ENCODE results near the gene RIMS1. TPM values are rescaled to one million over a fixed set of nuclear protein-coding genes. Genes with fewer than 3 reads are reported as not detected.

The RIMS1 gene
- total RNA-seq, 2 donors from 2014 or later = 3.5 to 5.7 TPM

GRCh38 chr6:72213654-72214053 lies 327.3 kb downstream of the RIMS1 start:
- Histone ChIP-seq H3K4me1 (ENCODE audit: control insufficient read depth in 1 of 2, low read depth in 2 of 2) (no peaks in the 10 kb centered on the region), H3K4me3 (no peak overlapping the region), H3K27me3 (replicated peaks; ENCODE audit: insufficient read depth) (no peaks in the 10 kb centered on the region), H3K36me3 (no peaks in the 10 kb centered on the region), H3K9me3 (no peaks in the 10 kb centered on the region), H3K27ac (no peak overlapping the region)
- no peak for TF ChIP-seq CTCF (IDR thresholded peaks at IDR 0.05)
- ATAC-seq (ENCODE audit: insufficient number of reproducible peaks, low FRiP score, low read depth) (no peak), DNase-seq (ENCODE audit: low spot score) (no peak)

GRCh38 chr6:72216222-72217068 lies 330.1 kb downstream of the RIMS1 start:
- no peak for ATAC-seq (ENCODE audit: insufficient number of reproducible peaks, low FRiP score, low read depth)
- Histone ChIP-seq H3K27me3 (replicated peaks; ENCODE audit: insufficient read depth) (no peaks in the 10 kb centered on the region), H3K27ac (no peak overlapping the region), H3K4me3 (no peak overlapping the region), H3K9me3 (no peaks in the 10 kb centered on the region), H3K4me1 (ENCODE audit: control insufficient read depth in 1 of 2, low read depth in 2 of 2) (no peaks in the 10 kb centered on the region), H3K36me3 (no peaks in the 10 kb centered on the region)
- TF ChIP-seq CTCF (IDR thresholded peaks at IDR 0.05) = no peak
- no peak for DNase-seq (ENCODE audit: low spot score)

GRCh38 chr6:72217626-72218025 lies 331.3 kb downstream of the RIMS1 start:
- no peaks in the 10 kb centered on the region for H3K9me3 ChIP-seq
- H3K27ac ChIP-seq = no peak overlapping the region
- no peaks in the 10 kb centered on the region for H3K36me3 ChIP-seq
- no peak for TF ChIP-seq CTCF (IDR thresholded peaks at IDR 0.05)
- no peak for DNase-seq (ENCODE audit: low spot score)
- ATAC-seq (ENCODE audit: insufficient number of reproducible peaks, low FRiP score, low read depth) = no peak
- no peak overlapping the region for H3K4me3 ChIP-seq
- no peaks in the 10 kb centered on the region for H3K4me1 ChIP-seq (ENCODE audit: control insufficient read depth in 1 of 2, low read depth in 2 of 2)
- no peaks in the 10 kb centered on the region for H3K27me3 ChIP-seq (replicated peaks; ENCODE audit: insufficient read depth)

GRCh38 chr6:72218125-72218524 lies 331.8 kb downstream of the RIMS1 start:
- H3K4me1 ChIP-seq (ENCODE audit: control insufficient read depth in 1 of 2, low read depth in 2 of 2) = no peaks in the 10 kb centered on the region
- no peak for DNase-seq (ENCODE audit: low spot score)
- H3K27me3 ChIP-seq (replicated peaks; ENCODE audit: insufficient read depth) = no peaks in the 10 kb centered on the region
- no peak for ATAC-seq (ENCODE audit: insufficient number of reproducible peaks, low FRiP score, low read depth)
- H3K4me3 ChIP-seq = no peak overlapping the region
- no peaks in the 10 kb centered on the region for H3K9me3 ChIP-seq
- no peak overlapping the region for H3K27ac ChIP-seq
- no peaks in the 10 kb centered on the region for H3K36me3 ChIP-seq
- no peak for TF ChIP-seq CTCF (IDR thresholded peaks at IDR 0.05)

GRCh38 chr6:72219536-72219935 lies 333.2 kb downstream of the RIMS1 start:
- Histone ChIP-seq H3K27ac (no peak overlapping the region), H3K27me3 (replicated peaks; ENCODE audit: insufficient read depth) (no peaks in the 10 kb centered on the region), H3K4me3 (no peak overlapping the region), H3K36me3 (no peaks in the 10 kb centered on the region), H3K4me1 (ENCODE audit: control insufficient read depth in 1 of 2, low read depth in 2 of 2) (no peaks in the 10 kb centered on the region), H3K9me3 (no peaks in the 10 kb centered on the region)
- no peak for DNase-seq (ENCODE audit: low spot score)
- no peak for ATAC-seq (ENCODE audit: insufficient number of reproducible peaks, low FRiP score, low read depth)
- TF ChIP-seq CTCF (IDR thresholded peaks at IDR 0.05) = no peak
